Stomach (tissue), 4 donors: ENCODE measurements around the gene TTBK2.

Experiments
- POLR2A ChIP-seq, 4 donors: fragments of 450-650 bp; IDR thresholded peaks; one replicate each; pipeline ENCODE4 v1.6.1; 2016; ENCODE audit warnings: antibody characterized with exemption in 4 of 4, control low read depth in 2 of 4, mild to moderate bottlenecking in 1 of 4, moderate library complexity in 1 of 4
- TF ChIP-seq, protein P1 (sequence below), 7 experiments: fragments of 450-650 bp in 4 of 7; fragments of 200-600 bp in 3 of 7; sonication (generic) in 3 of 7; IDR thresholded peaks; one replicate each; pipeline ENCODE4 v1.5.1; 2016 to 2019; ENCODE audit warnings: antibody characterized with exemption in 7 of 7, control low read depth in 2 of 7, mild to moderate bottlenecking in 1 of 7

DNA sequence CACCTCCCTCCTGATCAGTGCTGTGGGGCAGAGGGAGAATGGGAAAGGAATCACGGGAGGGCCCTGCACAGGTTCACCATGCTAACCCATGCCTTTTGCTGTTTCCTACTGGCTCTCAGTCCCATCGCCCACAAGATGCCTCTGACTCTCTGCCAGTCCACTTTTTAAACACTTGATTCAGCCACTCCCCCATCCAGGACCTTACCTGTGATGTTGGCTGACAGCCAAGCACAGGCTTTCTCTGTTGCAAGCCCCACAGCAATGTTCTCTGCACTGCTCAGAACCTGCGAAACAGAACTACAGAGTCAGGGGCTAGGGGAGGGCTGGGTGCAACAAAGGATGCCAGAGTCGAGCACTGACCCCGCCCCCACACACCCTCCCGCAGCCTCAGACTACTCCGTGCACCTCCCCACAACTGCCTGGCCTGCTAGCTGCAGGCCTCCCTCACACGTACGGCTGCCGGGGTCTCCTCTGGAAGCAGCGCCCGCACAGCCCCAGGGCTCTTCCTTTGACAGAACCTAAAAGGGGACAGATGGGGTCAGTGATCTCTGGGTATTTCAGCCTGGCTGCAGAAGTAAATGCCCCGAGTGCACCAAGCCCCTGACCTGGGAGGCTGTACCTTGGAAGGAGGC lies 192.7 kb downstream of the TTBK2 start:
- no peak for TF ChIP-seq POLR2A (IDR thresholded peaks at IDR 0.05)
- TF ChIP-seq, protein P1, sequence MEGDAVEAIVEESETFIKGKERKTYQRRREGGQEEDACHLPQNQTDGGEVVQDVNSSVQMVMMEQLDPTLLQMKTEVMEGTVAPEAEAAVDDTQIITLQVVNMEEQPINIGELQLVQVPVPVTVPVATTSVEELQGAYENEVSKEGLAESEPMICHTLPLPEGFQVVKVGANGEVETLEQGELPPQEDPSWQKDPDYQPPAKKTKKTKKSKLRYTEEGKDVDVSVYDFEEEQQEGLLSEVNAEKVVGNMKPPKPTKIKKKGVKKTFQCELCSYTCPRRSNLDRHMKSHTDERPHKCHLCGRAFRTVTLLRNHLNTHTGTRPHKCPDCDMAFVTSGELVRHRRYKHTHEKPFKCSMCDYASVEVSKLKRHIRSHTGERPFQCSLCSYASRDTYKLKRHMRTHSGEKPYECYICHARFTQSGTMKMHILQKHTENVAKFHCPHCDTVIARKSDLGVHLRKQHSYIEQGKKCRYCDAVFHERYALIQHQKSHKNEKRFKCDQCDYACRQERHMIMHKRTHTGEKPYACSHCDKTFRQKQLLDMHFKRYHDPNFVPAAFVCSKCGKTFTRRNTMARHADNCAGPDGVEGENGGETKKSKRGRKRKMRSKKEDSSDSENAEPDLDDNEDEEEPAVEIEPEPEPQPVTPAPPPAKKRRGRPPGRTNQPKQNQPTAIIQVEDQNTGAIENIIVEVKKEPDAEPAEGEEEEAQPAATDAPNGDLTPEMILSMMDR (IDR thresholded peaks at IDR 0.05) = no peak
